HEK293 (cell line): Measurements from ENCODE around the gene PLD3.
A peak's percentile ranks its signal among the peaks of the same experiment; 100 is the strongest.

Experiments used
- GLIS1 ChIP-seq: fragments of 450-650 bp; formaldehyde crosslinking; IDR thresholded peaks from 2 replicates; pipeline ENCODE4 v1.5.1; 2016; ENCODE audit warnings: missing biosample characterization, missing genetic modification characterization
- PBX3 ChIP-seq: sonication (generic); formaldehyde crosslinking; IDR thresholded peaks from 2 replicates; pipeline ENCODE4 v1.8.1; 2022; ENCODE audit warnings: mild to moderate bottlenecking, moderate library complexity, missing genetic modification reagents
- RBAK ChIP-seq: fragments of 450-650 bp; formaldehyde crosslinking; IDR thresholded peaks from 2 replicates; pipeline ENCODE4 v1.5.1; 2016; ENCODE audit warnings: missing biosample characterization, missing genetic modification characterization
- ZBTB44 ChIP-seq: fragments of 450-650 bp; IDR thresholded peaks from 2 replicates; pipeline ENCODE4 v1.5.1; 2018; ENCODE audit warnings: missing biosample characterization, mild to moderate bottlenecking, missing genetic modification characterization
- ZNF112 ChIP-seq: fragments of 450-650 bp; formaldehyde crosslinking; IDR thresholded peaks from 2 replicates; pipeline ENCODE4 v1.5.0; 2017; ENCODE audit warnings: missing biosample characterization, missing genetic modification characterization
- ZNF169 ChIP-seq: fragments of 450-650 bp; formaldehyde crosslinking; IDR thresholded peaks from 2 replicates; pipeline ENCODE4 v1.5.1; 2016; ENCODE audit warnings: missing biosample characterization, missing genetic modification characterization
- ZNF174 ChIP-seq: fragments of 450-650 bp; formaldehyde crosslinking; IDR thresholded peaks from 2 replicates; pipeline ENCODE4 v1.5.0; 2017; ENCODE audit warnings: missing biosample characterization, mild to moderate bottlenecking, missing genetic modification characterization
- ZNF223 ChIP-seq: fragments of 450-650 bp; formaldehyde crosslinking; IDR thresholded peaks from 2 replicates; pipeline ENCODE4 v1.5.1; 2016; ENCODE audit warnings: missing biosample characterization, missing genetic modification characterization
- ZNF280D ChIP-seq: fragments of 450-650 bp; formaldehyde crosslinking; IDR thresholded peaks from 2 replicates; pipeline ENCODE4 v1.5.1; 2016; ENCODE audit warnings: missing biosample characterization, missing genetic modification characterization
- ZNF302 ChIP-seq: fragments of 450-650 bp; formaldehyde crosslinking; IDR thresholded peaks from 2 replicates; pipeline ENCODE4 v1.5.1; 2016; ENCODE audit warnings: missing biosample characterization, missing genetic modification characterization, low read depth
- ZNF350 ChIP-seq: fragments of 450-650 bp; formaldehyde crosslinking; IDR thresholded peaks from 2 replicates; pipeline ENCODE4 v1.5.0; 2017; ENCODE audit warnings: missing biosample characterization, mild to moderate bottlenecking, missing genetic modification characterization
- ZNF394 ChIP-seq: fragments of 450-650 bp; formaldehyde crosslinking; IDR thresholded peaks from 2 replicates; pipeline ENCODE4 v1.5.1; 2016; ENCODE audit warnings: missing biosample characterization, missing genetic modification characterization, mild to moderate bottlenecking, moderate library complexity, borderline replicate concordance
- ZNF514 ChIP-seq: fragments of 450-650 bp; formaldehyde crosslinking; IDR thresholded peaks from 2 replicates; pipeline ENCODE4 v1.5.1; 2016; ENCODE audit warnings: missing biosample characterization, missing genetic modification characterization
- ZNF521 ChIP-seq: fragments of 450-650 bp; formaldehyde crosslinking; IDR thresholded peaks from 2 replicates; pipeline ENCODE4 v1.5.1; 2017; ENCODE audit warnings: missing biosample characterization, mild to moderate bottlenecking, missing genetic modification characterization
- ZNF558 ChIP-seq: fragments of 450-650 bp; formaldehyde crosslinking; IDR thresholded peaks from 2 replicates; pipeline ENCODE4 v1.5.1; 2016; ENCODE audit warnings: missing biosample characterization, missing genetic modification characterization
- ZNF560 ChIP-seq: fragments of 450-650 bp; formaldehyde crosslinking; IDR thresholded peaks from 2 replicates; pipeline ENCODE4 v1.5.1; 2017; ENCODE audit warnings: missing biosample characterization, missing genetic modification characterization, borderline replicate concordance
- ZNF571 ChIP-seq: fragments of 450-650 bp; formaldehyde crosslinking; IDR thresholded peaks from 2 replicates; pipeline ENCODE4 v1.5.0; 2017; ENCODE audit warnings: missing biosample characterization, missing genetic modification characterization
- ZNF600 ChIP-seq: fragments of 450-650 bp; formaldehyde crosslinking; IDR thresholded peaks from 2 replicates; pipeline ENCODE4 v1.5.1; 2016; ENCODE audit warnings: missing biosample characterization, missing genetic modification characterization
- ZNF621 ChIP-seq: fragments of 450-650 bp; formaldehyde crosslinking; IDR thresholded peaks from 2 replicates; pipeline ENCODE4 v1.5.1; 2017; ENCODE audit warnings: missing biosample characterization, missing genetic modification characterization
- ZNF626 ChIP-seq: fragments of 450-650 bp; sonication (Bioruptor Pico); formaldehyde crosslinking; IDR thresholded peaks from 2 replicates; pipeline ENCODE4 v1.5.1; 2018; ENCODE audit warnings: missing biosample characterization, missing genetic modification characterization, inconsistent platforms
- ZNF664 ChIP-seq: fragments of 450-650 bp; formaldehyde crosslinking; IDR thresholded peaks from 2 replicates; pipeline ENCODE4 v1.5.1; 2016; ENCODE audit warnings: missing biosample characterization, missing genetic modification characterization
- ZNF837 ChIP-seq: fragments of 450-650 bp; formaldehyde crosslinking; IDR thresholded peaks from 2 replicates; pipeline ENCODE4 v1.5.1; 2016; ENCODE audit warnings: missing biosample characterization, missing genetic modification characterization
- TF ChIP-seq, protein P1 (sequence below): fragments of 450-650 bp; formaldehyde crosslinking; IDR thresholded peaks from 2 replicates; pipeline ENCODE4 v1.5.1; 2016; ENCODE audit warnings: missing biosample characterization, missing genetic modification characterization
- TF ChIP-seq, protein P2 (sequence below): fragments of 450-650 bp; formaldehyde crosslinking; IDR thresholded peaks from 2 replicates; pipeline ENCODE4 v1.5.1; 2016; ENCODE audit warnings: missing biosample characterization, missing genetic modification characterization
- TF ChIP-seq, protein P3 (sequence below): IDR thresholded peaks from 2 replicates; pipeline ENCODE4 v1.6.1; 2011; ENCODE audit warnings: mild to moderate bottlenecking, low read depth, low read length, borderline replicate concordance

Gene PLD3

DNA sequence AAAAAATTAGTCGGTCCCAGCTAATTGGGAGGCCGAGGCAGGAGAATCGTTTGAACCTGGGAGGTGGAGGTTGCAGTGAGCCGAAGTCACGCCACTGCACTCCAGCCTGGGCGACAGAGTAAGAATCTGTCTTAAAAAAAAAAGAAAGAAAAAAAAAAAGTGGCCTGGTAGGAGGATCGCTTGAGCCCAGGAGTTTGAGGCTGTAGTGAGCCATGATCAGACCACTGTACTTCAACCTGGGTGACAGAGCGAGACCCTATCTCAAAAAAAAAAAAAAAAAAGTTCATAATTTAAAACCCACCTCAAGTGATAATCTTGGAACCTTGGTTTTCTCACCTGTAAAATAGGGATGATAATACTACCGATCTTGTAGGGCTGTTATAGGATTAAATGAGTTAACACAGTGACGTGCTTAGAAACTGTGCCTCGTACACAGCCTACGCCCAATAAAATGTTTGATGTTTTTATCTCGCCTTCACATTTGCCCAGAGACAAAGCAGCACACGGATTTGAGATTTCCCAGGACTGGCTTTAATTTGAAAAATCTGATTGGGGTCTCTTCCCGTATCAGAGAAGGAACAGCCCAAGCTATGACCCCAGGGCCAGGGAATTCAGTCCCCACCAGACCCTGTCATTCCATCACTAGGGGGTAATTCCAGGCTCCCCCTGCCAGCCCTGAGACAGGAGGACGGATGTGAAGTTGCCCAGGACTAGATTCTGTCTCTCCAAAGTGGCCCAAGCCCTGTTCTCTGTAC lies 73.7 kb downstream of the PLD3 start (continued):
- TF ChIP-seq ZNF280D (tag by site-specific recombination): 0 out of 2 replicates have a peak, but pooled peaks have one; percentile 6
- no peak for TF ChIP-seq ZNF223 (tag by site-specific recombination)
- TF ChIP-seq ZNF600 (tag by site-specific recombination): no peak
- TF ChIP-seq ZNF302 (tag by site-specific recombination): no peak
- no peak for TF ChIP-seq ZNF558 (tag by site-specific recombination)
- TF ChIP-seq ZNF394: no peak
- TF ChIP-seq, protein P1, sequence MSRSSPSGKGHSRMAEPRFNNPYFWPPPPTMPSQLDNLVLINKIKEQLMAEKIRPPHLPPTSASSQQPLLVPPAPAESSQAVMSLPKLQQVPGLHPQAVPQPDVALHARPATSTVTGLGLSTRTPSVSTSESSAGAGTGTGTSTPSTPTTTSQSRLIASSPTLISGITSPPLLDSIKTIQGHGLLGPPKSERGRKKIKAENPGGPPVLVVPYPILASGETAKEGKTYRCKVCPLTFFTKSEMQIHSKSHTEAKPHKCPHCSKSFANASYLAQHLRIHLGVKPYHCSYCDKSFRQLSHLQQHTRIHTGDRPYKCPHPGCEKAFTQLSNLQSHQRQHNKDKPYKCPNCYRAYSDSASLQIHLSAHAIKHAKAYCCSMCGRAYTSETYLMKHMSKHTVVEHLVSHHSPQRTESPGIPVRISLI: peak; percentile 96
- no peak for TF ChIP-seq PBX3 (CRISPR knock-in tag)
- no peak for TF ChIP-seq ZBTB44 (tag by site-specific recombination)
- TF ChIP-seq ZNF169 (tag by site-specific recombination): no peak
- TF ChIP-seq RBAK (tag by site-specific recombination): 0 out of 2 replicates have a peak, but pooled peaks have one; percentile 11
- TF ChIP-seq ZNF112 (tag by site-specific recombination): no peak
- no peak for TF ChIP-seq ZNF621 (tag by site-specific recombination)
- TF ChIP-seq GLIS1 (tag by site-specific recombination): no peak
- TF ChIP-seq ZNF514 (tag by site-specific recombination): no peak
- no peak for TF ChIP-seq ZNF571 (tag by site-specific recombination)
- TF ChIP-seq, protein P2, sequence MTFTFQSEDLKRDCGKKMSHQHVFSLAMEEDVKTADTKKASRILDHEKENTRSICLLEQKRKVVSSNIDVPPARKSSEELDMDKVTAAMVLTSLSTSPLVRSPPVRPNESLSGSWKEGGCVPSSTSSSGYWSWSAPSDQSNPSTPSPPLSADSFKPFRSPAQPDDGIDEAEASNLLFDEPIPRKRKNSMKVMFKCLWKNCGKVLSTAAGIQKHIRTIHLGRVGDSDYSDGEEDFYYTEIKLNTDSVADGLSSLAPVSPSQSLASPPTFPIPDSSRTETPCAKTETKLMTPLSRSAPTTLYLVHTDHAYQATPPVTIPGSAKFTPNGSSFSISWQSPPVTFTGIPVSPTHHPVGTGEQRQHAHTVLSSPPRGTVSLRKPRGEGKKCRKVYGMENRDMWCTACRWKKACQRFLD (tag by site-specific recombination): no peak
- no peak for TF ChIP-seq ZNF626 (tag by site-specific recombination)
- TF ChIP-seq, protein P3, sequence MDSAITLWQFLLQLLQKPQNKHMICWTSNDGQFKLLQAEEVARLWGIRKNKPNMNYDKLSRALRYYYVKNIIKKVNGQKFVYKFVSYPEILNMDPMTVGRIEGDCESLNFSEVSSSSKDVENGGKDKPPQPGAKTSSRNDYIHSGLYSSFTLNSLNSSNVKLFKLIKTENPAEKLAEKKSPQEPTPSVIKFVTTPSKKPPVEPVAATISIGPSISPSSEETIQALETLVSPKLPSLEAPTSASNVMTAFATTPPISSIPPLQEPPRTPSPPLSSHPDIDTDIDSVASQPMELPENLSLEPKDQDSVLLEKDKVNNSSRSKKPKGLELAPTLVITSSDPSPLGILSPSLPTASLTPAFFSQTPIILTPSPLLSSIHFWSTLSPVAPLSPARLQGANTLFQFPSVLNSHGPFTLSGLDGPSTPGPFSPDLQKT: no peak
- no peak for TF ChIP-seq ZNF350 (tag by site-specific recombination)
- no peak for TF ChIP-seq ZNF521 (tag by site-specific recombination)
- no peak for TF ChIP-seq ZNF560 (tag by site-specific recombination)
- peak; percentile 53; the same call in 1 of the 2 replicates for TF ChIP-seq ZNF664 (tag by site-specific recombination)
- no peak for TF ChIP-seq ZNF174
- no peak for TF ChIP-seq ZNF837
